Right lobe of liver (tissue), 6 donors: ENCODE results near the gene GRIK2. TPM values are rescaled to one million over a fixed set of nuclear protein-coding genes. Genes with fewer than 3 reads are reported as not detected.

Source experiments
- ATAC-seq, 4 donors: fragments of 200-7000 bp; cut with Tn5 transposase; one replicate each; pipeline ENCODE4 v1.9.1; 2020; ENCODE audit warnings: mild to moderate bottlenecking in 4 of 4, moderate library complexity in 4 of 4
- DNase-seq, 3 donors: peaks; one replicate each; pipeline ENCODE4 v3.0.0-alpha.2; 2020
- H3K27ac ChIP-seq, 3 donors: fragments of 200-600 bp; one replicate each; pipeline ENCODE4 v1.8.0; 2022
- H3K27me3 ChIP-seq, 2 donors: fragments of 200-600 bp; one replicate each; pipeline ENCODE4 v1.8.0; 2022
- H3K36me3 ChIP-seq, 4 donors: fragments of 200-600 bp; sonication (generic) in 1 of 4; one replicate each; pipeline versions ENCODE4 v1.5.1 to v1.8.0; 2017 to 2022; ENCODE audit warnings: control low read depth in 1 of 4
- H3K4me1 ChIP-seq, 4 donors: fragments of 200-600 bp; sonication (generic) in 1 of 4; one replicate each; pipeline versions ENCODE4 v1.5.1 to v1.8.0; 2017 to 2022; ENCODE audit warnings: control low read depth in 1 of 4
- H3K4me3 ChIP-seq, 3 donors: fragments of 200-600 bp; one replicate each; pipeline ENCODE4 v1.8.0; 2022
- H3K9me3 ChIP-seq, 4 donors: fragments of 200-600 bp; sonication (generic) in 1 of 4; one replicate each; pipeline versions ENCODE4 v1.5.1 to v1.8.0; 2017 to 2022; ENCODE audit warnings: control low read depth in 1 of 4
- POLR2A ChIP-seq: fragments of 450-650 bp; IDR thresholded peaks from one replicate; pipeline ENCODE4 v1.6.1; 2017; ENCODE audit warnings: antibody characterized with exemption, mild to moderate bottlenecking
- WGBS: methylation state at CpG from one replicate; pipeline ENCODE4 v1.1.6; 2018; ENCODE audit warnings: low coverage, low lambda C conversion rate; ENCODE audit not compliant: insufficient coverage; ENCODE audit errors: missing lambda C conversion rate; 5-methylcytosine and 5-hydroxymethylcytosine counted together
- intact Hi-C, 2 donors: fragments of 100-400 bp; cut with DNase I; formaldehyde crosslinking; loops; one replicate each; pipeline versions ENCODE4 v1.11.2 to v1.14.1; 2022
- total RNA-seq, 6 experiments: library from RNA; depleted of rRNA in 2 of 6; stranded (reverse); fragments of >200 nt in 2 of 6; fragmentation: NEBNext Ultra II Directional in 3 of 6; extraction: Animal tissue kit (Norgen Biotek cat#: 25700) in 3 of 6; gene quantifications; one replicate each; pipeline versions ENCODE4 v1.1.0 to v1.2.4, GENCODE V29; 2016 to 2023
- TF ChIP-seq, protein P1 (sequence below), 4 donors: fragments of 200-600 bp in 3 of 4; fragments of 450-650 bp in 1 of 4; IDR thresholded peaks; one replicate each; pipeline versions ENCODE4 v1.5.1 to v1.8.0; 2016 to 2022; ENCODE audit warnings: antibody characterized with exemption in 4 of 4, mild to moderate bottlenecking in 2 of 4
- donor health status: DM: no; HTN: yes; CAD: no.
- donor health status: DM: no; HTN: no; CAD: no.
- donor health status: DM: no; HTN: no; CAD: no.
- donor health status: DM: no; HTN: yes; CAD: no.
- donor health status: DM: no; HTN: yes; CAD: no.

The GRIK2 gene
- total RNA-seq, 6 experiments from 2014 or later: 0.04 to 0.24 (median 0.09) TPM; not detected in 3

DNA sequence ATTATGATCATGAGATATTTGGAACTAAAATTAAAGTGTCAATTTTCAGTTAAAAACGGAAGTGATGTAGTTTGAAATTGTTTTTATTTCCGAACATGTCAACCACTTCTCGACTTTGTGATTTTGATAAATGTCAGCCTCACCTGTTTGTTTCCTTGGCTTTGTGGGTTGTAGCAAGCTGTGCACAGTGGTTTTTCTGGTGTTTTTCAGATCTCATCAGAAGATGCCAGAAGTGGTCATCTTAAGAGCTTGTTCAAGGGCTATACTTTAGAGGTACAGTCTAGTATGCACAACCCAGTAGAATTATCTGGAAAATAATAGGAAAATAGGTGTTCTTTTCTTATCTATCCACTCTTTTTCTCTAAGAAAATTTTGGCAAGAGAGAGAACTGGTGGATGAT is 134.0 kb downstream of the GRIK2 start:
- DNase-seq (no peak), ATAC-seq (no peak)
- H3K4me3 ChIP-seq: no peak overlapping the region
- no peaks in the 10 kb centered on the region for H3K9me3 ChIP-seq
- no peaks in the 10 kb centered on the region for H3K4me1 ChIP-seq
- TF ChIP-seq, protein P1, sequence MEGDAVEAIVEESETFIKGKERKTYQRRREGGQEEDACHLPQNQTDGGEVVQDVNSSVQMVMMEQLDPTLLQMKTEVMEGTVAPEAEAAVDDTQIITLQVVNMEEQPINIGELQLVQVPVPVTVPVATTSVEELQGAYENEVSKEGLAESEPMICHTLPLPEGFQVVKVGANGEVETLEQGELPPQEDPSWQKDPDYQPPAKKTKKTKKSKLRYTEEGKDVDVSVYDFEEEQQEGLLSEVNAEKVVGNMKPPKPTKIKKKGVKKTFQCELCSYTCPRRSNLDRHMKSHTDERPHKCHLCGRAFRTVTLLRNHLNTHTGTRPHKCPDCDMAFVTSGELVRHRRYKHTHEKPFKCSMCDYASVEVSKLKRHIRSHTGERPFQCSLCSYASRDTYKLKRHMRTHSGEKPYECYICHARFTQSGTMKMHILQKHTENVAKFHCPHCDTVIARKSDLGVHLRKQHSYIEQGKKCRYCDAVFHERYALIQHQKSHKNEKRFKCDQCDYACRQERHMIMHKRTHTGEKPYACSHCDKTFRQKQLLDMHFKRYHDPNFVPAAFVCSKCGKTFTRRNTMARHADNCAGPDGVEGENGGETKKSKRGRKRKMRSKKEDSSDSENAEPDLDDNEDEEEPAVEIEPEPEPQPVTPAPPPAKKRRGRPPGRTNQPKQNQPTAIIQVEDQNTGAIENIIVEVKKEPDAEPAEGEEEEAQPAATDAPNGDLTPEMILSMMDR (IDR thresholded peaks at IDR 0.05): no peak
- TF ChIP-seq POLR2A: no peak
- no peaks in the 10 kb centered on the region for H3K27me3 ChIP-seq
- no peak overlapping the region for H3K27ac ChIP-seq
- intact Hi-C loops: no loop called here
- 53% methylated on average over 3 of the region's 3 CpGs for WGBS
- no peaks in the 10 kb centered on the region for H3K36me3 ChIP-seq

DNA sequence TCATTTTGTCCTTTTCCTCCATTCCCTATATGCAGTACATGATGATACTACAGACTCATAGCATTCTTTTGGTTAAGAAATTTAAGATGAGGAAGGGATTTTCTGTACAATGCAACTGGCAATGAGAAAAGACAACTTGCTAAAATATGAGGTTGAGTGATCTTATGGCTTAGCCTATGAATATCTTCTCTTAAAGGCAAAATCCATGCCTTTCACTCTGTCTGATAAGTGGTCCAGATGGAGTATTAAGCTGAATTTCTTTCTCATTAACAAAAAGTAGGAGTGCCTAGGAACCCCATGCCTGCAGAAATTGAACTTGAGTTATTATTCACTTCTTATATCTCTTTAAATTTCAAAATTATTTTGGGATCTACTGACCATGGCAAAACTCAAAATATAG is 135.3 kb downstream of the GRIK2 start:
- H3K4me1 ChIP-seq: no peaks in the 10 kb centered on the region
- no peak for TF ChIP-seq POLR2A
- TF ChIP-seq, protein P1 (IDR thresholded peaks at IDR 0.05): no peak
- DNase-seq (no peak), ATAC-seq (no peak)
- H3K4me3 ChIP-seq: no peak overlapping the region
- no peaks in the 10 kb centered on the region for H3K36me3 ChIP-seq
- intact Hi-C loops: no loop called here
- no peak overlapping the region for H3K27ac ChIP-seq
- no peaks in the 10 kb centered on the region for H3K27me3 ChIP-seq
- H3K9me3 ChIP-seq: no peaks in the 10 kb centered on the region

DNA sequence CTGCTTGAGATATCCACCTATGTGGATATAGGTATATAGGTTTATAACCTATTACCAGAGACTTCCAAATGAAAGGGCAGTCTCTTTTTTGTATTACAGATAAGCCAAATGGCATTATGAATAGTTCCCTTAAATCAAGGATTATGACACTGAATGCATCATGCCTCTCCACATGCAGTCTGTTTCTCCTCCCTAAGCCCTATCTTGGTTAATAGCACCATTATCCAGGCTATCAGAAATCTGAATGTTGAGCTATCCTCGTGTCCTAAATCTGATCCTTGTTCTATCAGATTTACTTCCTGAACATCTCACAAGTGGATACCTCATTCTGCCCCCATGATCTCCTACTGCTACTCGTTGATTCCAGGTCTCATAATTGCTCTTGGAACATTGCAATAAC is 138.0 kb downstream of the GRIK2 start:
- no peak overlapping the region for H3K4me3 ChIP-seq
- ATAC-seq: no peak
- no peak overlapping the region for H3K27ac ChIP-seq
- intact Hi-C loops: no loop called here
- no peaks in the 10 kb centered on the region for H3K9me3 ChIP-seq
- no peaks in the 10 kb centered on the region for H3K27me3 ChIP-seq
- TF ChIP-seq, protein P1 (IDR thresholded peaks at IDR 0.05): no peak
- no peak for TF ChIP-seq POLR2A
- H3K36me3 ChIP-seq: no peaks in the 10 kb centered on the region
- WGBS: 31% methylated on average over 2 of the region's 2 CpGs
- H3K4me1 ChIP-seq: no peaks in the 10 kb centered on the region
- DNase-seq: no peak

DNA sequence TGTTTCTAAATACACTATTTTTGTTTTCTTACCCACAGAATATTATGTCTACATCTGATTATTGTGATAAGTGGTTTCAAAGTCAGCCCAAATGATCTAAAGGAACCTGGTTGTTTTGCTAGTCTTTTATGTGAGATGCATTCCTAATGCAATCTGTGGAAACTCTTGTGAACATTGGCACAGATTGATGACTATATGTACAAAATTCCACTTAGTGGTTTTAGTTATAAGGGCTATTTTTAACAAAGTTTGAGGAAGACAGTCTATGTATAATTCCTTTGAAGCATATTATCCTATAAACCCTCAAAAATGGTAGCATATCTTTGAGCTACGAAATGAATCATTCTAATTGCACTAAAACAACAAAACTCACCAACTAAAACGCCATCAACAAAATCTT is 140.9 kb downstream of the GRIK2 start:
- no peaks in the 10 kb centered on the region for H3K4me1 ChIP-seq
- 43% methylated on average over 2 of the region's 2 CpGs for WGBS
- intact Hi-C loops: no loop called here
- H3K9me3 ChIP-seq: no peaks in the 10 kb centered on the region
- no peaks in the 10 kb centered on the region for H3K27me3 ChIP-seq
- no peak overlapping the region for H3K4me3 ChIP-seq
- H3K36me3 ChIP-seq: no peaks in the 10 kb centered on the region
- ATAC-seq: no peak
- no peak for DNase-seq
- TF ChIP-seq, protein P1 (IDR thresholded peaks at IDR 0.05): no peak
- no peak for TF ChIP-seq POLR2A
- no peak overlapping the region for H3K27ac ChIP-seq

DNA sequence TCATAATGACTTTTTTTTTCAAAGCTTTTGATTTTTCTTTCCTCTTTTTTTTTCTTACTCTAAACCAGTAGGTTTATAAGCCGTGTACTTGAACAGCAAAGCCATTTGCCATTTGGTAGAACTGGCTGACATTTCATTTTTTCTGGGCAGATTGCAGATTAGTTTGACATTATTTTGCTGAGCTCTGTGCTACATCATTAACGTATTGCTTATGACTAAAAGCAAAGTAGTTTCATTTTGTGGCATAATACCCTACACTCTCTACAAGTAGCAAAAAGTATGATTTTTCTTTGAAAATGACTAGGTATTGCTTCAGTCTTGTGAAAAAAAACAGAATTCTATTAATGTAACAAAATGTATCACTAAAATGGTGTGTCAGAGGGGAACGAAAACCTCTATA is 141.3 kb downstream of the GRIK2 start:
- ATAC-seq: no peak
- Histone ChIP-seq H3K4me1 (no peaks in the 10 kb centered on the region), H3K36me3 (no peaks in the 10 kb centered on the region), H3K27me3 (no peaks in the 10 kb centered on the region), H3K27ac (no peak overlapping the region), H3K4me3 (no peak overlapping the region), H3K9me3 (no peaks in the 10 kb centered on the region)
- no peak for TF ChIP-seq POLR2A
- TF ChIP-seq, protein P1 (IDR thresholded peaks at IDR 0.05): no peak
- no peak for DNase-seq
- 62% methylated on average over 3 of the region's 3 CpGs for WGBS
- intact Hi-C loops: no loop called here
